ENCODE data around the gene PIGT. TPM values are rescaled to one million over a fixed set of nuclear protein-coding genes. Genes with fewer than 3 reads are reported as not detected.

PIGT gene
- total and polyA plus RNA-seq, 2 of the 4 experiments (the other 2 are of a cell fraction), result 31.2 to 145 TPM

- H3K4me3 ChIP-seq (ENCODE audit: insufficient read depth, low read depth, low read length), result peak overlapping the region; percentile 75
- dilution Hi-C loops (cut with HindIII; ENCODE audit: low sequenced_read_pairs, unreplicated experiment), result no loop called here
- no peaks in the 10 kb centered on the region for H3K4me1 ChIP-seq (ENCODE audit: control insufficient read depth, insufficient read depth, low read length)
- CTCF ChIA-PET, result interaction anchor here (0.5 to 2.3 kb wide), 20 partner anchors 10 to 429 kb away, joined by 3 to 38 read pairs (median 5); partner anchors contain the start of genes PIGT and SYS1
- peaks cover 3% of the 10 kb centered on the region for H3K27me3 ChIP-seq (ENCODE audit: control insufficient read depth, insufficient read depth, low read length)
- peak; percentile 100 for ATAC-seq (ENCODE audit: low read depth)
- no peak overlapping the region for H2AK9ac ChIP-seq (replicated peaks; ENCODE audit: low read depth, low read length, poor library complexity)
- no peak overlapping the region for H2BK15ac ChIP-seq (ENCODE audit: low read depth, low read length)
- peak overlapping the region; percentile 42 for H3K27ac ChIP-seq (ENCODE audit: insufficient read depth, low read length)
- BruUV-seq (replicated peaks), result no TSS peak
- peak; percentile 81 for DNase-seq
- H3K9ac ChIP-seq (ENCODE audit: low read depth, low read length), result peak overlapping the region; percentile 56
- no peaks in the 10 kb centered on the region for H3K79me1 ChIP-seq (ENCODE audit: low read depth in 1 of 2, low read length in 2 of 2)
- POLR2A ChIA-PET (ENCODE audit: unreplicated experiment), result no interaction called here
- H3K4me2 ChIP-seq (ENCODE audit: low read depth, low read length), result peak overlapping the region; percentile 71
- no peaks in the 10 kb centered on the region for H3K36me3 ChIP-seq (ENCODE audit: control insufficient read depth, insufficient read depth, low read length)
- no peaks in the 10 kb centered on the region for H3K9me3 ChIP-seq (ENCODE audit: control insufficient read depth, insufficient read depth, low read length)
- H2BK120ac ChIP-seq (ENCODE audit: low read depth, low read length), result peak overlapping the region; percentile 68
- peak overlapping the region; percentile 50 to 81; a peak in 2 of 4 replicates for H4K8ac ChIP-seq (ENCODE audit: low read depth in 2 of 2, low read length in 2 of 2)
- 1% methylated on average over 21 of the region's 33 CpGs; no CpG with 5 or more reads in 1 of the 2 experiments for WGBS, 2 experiments (ENCODE audit: extremely low coverage in 2 of 2, insufficient read length in 1 of 2)
- H3K9me1 ChIP-seq (ENCODE audit: insufficient read depth, low read length), result no peaks in the 10 kb centered on the region
- H3K4ac ChIP-seq (ENCODE audit: low read depth, low read length), result peak overlapping the region; percentile 37
- H3K14ac ChIP-seq (replicated peaks; ENCODE audit: low read depth, low read length), result peak overlapping the region; percentile 75
- peak overlapping the region; percentile 64; the same call in 1 of the 2 replicates for H3K23ac ChIP-seq (ENCODE audit: low read depth, low read length)
- peak overlapping the region; percentile 62 for H4K91ac ChIP-seq (ENCODE audit: insufficient read depth, low read depth, low read length)
- in situ Hi-C loops (cut with MboI; ENCODE audit: low sequenced_read_pairs), result loop anchor here (5.0 kb wide), 2 partner anchors 80 to 115 kb away; no protein-coding TSS in a partner anchor
- H2AK5ac ChIP-seq (ENCODE audit: low read depth, low read length), result peak overlapping the region; percentile 63; the same call in 1 of the 2 replicates
- H3K56ac ChIP-seq (ENCODE audit: extremely low read depth, insufficient read depth, low read length), result peak overlapping the region; percentile 52; the same call in 1 of the 2 replicates
- H3K18ac ChIP-seq (ENCODE audit: low read depth, low read length), result peak overlapping the region; percentile 1; the same call in 1 of the 2 replicates
- peak overlapping the region; percentile 87 for H2AFZ ChIP-seq (replicated peaks; ENCODE audit: low read length, poor library complexity)
- H2BK20ac ChIP-seq (ENCODE audit: low read depth, low read length), result 0 out of 2 replicates have a peak overlapping the region, but pooled peaks have one; percentile 3
- H4K20me1 ChIP-seq (ENCODE audit: insufficient read depth, low read length), result no peaks in the 10 kb centered on the region
- H2BK5ac ChIP-seq (ENCODE audit: low read depth, low read length, poor library complexity, severe bottlenecking), result no peak overlapping the region
- intact Hi-C loops (cut with micrococcal nuclease), result loop anchor here (1.0 to 10.0 kb wide), 4 partner anchors 63 to 338 kb away; partner anchors contain the start of gene SYS1
- peak overlapping the region; percentile 73; the same call in 1 of the 2 replicates for H4K5ac ChIP-seq (ENCODE audit: low read depth, low read length)
- no peak for TF ChIP-seq RFX5 (IDR thresholded peaks at IDR 0.05; ENCODE audit: low read depth, low read length)
- TF ChIP-seq BHLHE40 (IDR thresholded peaks at IDR 0.05; ENCODE audit: low read depth, low read length), result no peak
- TF ChIP-seq POLR2A (IDR thresholded peaks at IDR 0.05; ENCODE audit: low read depth, low read length), result 0 out of 2 replicates have a peak, but pooled peaks have one; percentile 37
- TF ChIP-seq CTCF (conservative IDR thresholded peaks at IDR 0.05; ENCODE audit: low read depth, low read length), result peak; percentile 91
- no peak for TF ChIP-seq NFE2L2 (IDR thresholded peaks at IDR 0.05; ENCODE audit: low read depth, low read length)
- peak; percentile 91 for TF ChIP-seq RAD21 (IDR thresholded peaks at IDR 0.05; ENCODE audit: low read length)
- no peak for TF ChIP-seq ELK1 (IDR thresholded peaks at IDR 0.05; ENCODE audit: borderline replicate concordance, low read depth, low read length)
- TF ChIP-seq CHD1 (IDR thresholded peaks at IDR 0.05; ENCODE audit: low read depth, low read length), result no peak
- 0 out of 2 replicates have a peak, but pooled peaks have one; percentile 22 for TF ChIP-seq MXI1 (IDR thresholded peaks at IDR 0.05; ENCODE audit: borderline replicate concordance, low read depth, low read length)
- TF ChIP-seq SMC3 (IDR thresholded peaks at IDR 0.05; ENCODE audit: low read depth, low read length), result peak; percentile 90
- peak; percentile 43; the same call in 1 of the 2 replicates for TF ChIP-seq MAZ (IDR thresholded peaks at IDR 0.05; ENCODE audit: borderline replicate concordance, low read depth, low read length)
- TF ChIP-seq CEBPB (IDR thresholded peaks at IDR 0.05; ENCODE audit: low read depth, low read length), result no peak
- no peak for TF ChIP-seq MAFK (IDR thresholded peaks at IDR 0.05; ENCODE audit: low read depth, low read length)
- TF ChIP-seq RCOR1 (IDR thresholded peaks at IDR 0.05; ENCODE audit: insufficient replicate concordance, low read length), result no peak
- TF ChIP-seq FOS (IDR thresholded peaks at IDR 0.05; ENCODE audit: low read depth, low read length), result no peak
Observed at GRCh38 chr20:45436732-45437485, 21.0 kb downstream of the PIGT start.

Measured in IMR-90 (cell line).